NK-92 treated with Interleukin-12 subunit alpha and Interleukin-12 subunit beta, amount 100 ng/mL, for 24 hours (cell line): ENCODE measurements around the gene CLDND1.

Experiments used
- DNase-seq: peaks from one replicate; lab custom pipeline; 2025; lab: John Stamatoyannopoulos, UW

The CLDND1 gene

DNA sequence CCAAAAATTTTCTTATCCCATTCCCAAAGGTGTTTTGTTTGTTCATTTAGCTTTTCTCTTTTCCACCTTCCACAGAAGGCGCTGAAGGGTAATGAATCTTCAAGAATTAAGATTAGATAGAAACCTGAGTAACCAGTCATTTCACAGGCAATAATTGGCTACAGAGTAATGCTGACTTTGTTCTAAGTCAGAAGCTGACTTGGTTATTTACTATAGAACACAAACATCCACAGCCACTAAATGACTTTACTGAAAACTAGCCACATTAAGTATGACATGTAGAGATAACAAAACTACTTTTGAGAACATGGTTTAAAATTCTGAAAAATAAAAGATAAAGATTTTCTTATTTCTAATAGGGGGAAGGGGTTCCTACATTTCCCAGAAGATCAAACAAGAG lies 7.8 kb downstream of the CLDND1 start:
- DNase-seq = no peak

DNA sequence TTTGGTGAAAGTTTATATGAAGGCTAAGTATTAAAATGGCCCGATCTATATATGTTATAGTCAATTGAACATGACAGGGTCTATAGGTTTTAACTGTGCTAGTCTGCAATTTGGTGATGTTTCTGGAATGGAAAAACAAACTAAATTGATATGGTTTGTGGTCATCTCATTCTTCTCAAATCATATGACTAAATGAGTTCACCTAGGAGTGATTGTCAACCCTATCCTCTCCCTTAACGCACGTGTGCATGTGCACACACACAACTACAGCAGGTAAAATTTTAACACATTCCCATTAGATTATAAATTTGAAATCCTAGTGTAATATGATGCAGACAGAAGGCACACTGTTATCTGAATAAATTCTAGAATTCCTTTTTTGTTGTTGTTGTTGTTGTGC lies 9.0 kb downstream of the CLDND1 start:
- DNase-seq = no peak

DNA sequence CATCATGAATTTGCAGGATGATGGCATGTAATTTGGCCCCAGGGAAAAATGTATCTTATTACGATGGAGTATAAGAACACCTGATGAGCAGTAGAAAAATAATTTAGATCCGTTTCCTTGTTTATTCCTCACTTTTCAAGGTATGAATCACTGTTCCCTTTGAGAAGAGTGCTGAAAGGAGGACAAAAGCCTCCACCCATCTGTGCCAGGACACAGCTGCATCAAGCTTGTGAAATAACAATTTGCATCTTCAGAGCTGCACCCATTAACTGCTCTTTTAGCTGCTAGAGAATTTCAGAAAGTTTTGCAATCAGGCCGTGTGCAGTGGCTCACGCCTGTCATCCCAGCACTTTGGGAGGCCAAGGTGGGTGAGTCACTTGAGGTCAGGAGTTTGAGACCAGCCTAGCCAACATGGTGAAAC lies 9.6 kb downstream of the CLDND1 start:
- peak; percentile 54 for DNase-seq

DNA sequence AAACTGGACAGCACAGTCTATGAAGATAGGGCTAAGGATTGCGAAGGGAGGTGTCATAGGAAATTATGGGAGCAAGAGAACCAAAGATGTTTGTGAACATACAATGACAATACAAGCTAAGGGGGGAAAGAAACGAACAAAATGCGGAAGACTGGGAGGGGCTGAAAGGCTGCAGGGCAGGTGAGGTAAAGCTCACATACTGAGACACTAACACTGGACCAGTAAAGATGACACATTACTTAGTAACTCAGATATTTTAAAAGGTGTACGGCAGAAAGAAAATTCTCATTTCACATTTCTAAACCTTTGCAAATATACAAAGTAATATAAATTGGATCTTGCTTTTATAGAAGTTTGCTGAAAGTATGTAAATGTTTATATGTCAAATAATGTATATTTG lies 10.1 kb downstream of the CLDND1 start:
- no peak for DNase-seq

DNA sequence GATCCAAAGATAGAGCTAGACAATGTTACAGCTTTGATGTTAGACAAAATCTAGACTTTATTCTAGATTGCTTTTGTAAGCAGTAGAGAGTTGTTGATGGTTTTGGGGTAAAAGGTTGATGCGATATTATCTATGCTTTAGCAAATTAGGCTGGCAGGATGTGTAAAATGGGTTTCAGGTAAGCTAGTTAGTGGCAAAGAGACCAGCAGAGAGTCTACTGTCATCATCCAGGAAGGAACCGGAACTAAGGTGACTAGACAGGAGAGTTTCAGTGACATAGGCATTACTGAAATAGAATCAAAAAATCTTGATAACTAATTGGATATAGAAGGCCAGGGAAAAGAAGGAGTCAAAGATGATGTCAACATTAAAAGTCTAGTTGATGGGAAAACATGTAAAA lies 14.1 kb downstream of the CLDND1 start:
- DNase-seq = no peak

DNA sequence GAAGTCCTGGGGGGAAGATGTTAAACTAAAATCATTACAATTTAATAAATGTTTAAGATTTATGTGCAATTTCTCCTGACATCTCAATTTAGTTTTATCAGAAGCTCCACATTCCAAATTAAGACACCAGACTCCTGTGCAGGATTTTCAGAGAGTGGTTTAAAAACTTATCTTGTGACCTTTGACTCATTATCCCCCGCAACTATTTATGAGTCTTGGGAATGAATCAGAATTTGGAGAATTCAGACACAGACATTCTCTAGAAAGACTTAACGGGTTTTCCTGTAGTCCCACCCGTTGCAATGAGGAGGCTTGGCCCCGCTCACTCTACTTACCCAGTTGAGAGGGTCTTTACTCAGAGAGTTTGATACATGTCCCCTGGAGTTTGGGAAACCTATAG lies 18.2 kb downstream of the CLDND1 start:
- no peak for DNase-seq

DNA sequence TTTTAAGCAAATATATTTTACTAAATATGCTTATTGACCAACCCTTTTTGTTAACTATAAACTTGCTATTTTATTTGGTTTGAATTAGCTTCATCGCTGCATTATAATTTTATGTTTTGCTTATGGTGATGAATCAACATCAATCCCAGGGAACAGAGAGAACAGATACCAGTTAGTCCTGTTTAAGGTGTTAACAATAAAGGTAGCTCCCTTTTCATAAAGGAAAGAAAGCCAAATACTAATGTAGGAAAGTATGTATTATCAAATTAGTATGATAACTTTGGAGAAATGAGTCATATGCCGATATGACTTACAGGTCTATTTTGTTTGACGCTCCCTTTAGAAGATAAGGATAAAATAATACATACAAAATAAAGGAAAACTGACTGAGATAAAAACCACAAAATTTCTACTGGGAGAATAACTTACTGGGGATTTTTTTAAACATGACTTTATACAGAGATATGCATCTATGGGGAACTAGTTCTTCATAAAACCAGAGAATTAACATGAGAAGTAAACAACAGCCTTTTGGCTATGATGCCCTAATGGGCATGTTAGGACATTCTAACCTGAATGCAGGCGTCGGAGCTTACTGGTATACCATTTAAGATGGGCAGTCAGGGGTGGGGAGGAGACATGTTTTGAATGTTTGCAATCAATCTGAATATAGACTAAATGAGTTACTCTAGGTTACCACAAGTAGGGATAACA lies 20.7 kb downstream of the CLDND1 start:
- no peak for DNase-seq

DNA sequence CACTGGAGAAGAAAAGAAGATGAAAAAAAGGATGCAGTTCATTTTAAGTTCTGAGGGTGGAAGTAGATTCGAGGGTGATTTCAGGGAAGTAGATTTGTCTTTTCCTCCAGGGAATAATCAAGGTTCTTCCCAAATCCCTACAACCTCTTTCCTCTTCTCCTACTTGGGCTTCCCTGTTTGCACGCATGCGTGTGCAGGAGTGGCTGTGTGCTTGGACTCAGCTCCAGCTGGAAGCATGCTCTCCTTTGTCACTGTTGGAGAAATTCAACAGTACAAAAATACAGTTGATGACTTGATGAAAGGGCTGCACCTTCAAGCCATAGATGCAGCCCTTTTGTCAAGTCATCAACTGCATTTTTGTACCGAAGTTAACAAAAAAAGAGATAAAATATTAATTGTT lies 21.4 kb downstream of the CLDND1 start:
- DNase-seq = no peak

DNA sequence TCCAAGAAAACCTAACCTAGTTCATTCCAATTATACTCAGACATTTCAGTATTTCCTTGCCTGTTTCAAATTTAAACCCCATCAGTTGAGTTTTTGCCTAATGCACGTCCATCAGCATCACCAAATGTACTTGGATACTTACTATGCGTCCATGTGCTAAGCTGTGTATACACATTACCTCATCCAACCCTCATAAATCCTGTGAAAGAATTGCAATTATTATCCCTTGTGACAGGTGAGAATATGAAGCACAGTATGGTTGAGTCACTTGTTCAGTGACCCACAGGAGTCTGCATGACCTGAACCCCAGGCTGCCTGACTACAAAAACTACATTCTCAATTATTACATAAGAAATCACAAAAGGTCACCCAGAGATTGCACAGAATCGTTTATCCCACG lies 22.7 kb downstream of the CLDND1 start:
- DNase-seq = no peak

DNA sequence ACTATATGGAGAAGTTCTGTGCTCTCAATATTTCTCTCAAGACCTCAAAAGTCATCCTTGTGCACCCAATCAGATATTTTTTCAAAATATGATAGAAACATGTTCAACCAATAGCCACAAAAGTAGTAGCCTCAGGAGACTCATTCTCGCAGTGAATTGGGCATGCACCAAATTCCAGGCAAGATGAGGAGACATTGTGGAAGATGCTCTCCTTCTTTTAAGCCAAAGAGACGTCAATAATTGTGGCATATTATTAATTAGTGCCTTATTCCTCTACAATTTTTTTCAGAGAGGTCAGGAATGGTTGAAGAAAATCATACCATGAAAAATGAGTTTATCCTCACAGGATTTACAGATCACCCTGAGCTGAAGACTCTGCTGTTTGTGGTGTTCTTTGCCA lies 25.3 kb downstream of the CLDND1 start, which contains the start of gene OR5K2:
Gene OR5K2, plus strand, starts transcription at position 301 of the 400 bp plus-strand sequence. Its CDS starts 0 bp downstream, at position 301.
- no peak for DNase-seq

DNA sequence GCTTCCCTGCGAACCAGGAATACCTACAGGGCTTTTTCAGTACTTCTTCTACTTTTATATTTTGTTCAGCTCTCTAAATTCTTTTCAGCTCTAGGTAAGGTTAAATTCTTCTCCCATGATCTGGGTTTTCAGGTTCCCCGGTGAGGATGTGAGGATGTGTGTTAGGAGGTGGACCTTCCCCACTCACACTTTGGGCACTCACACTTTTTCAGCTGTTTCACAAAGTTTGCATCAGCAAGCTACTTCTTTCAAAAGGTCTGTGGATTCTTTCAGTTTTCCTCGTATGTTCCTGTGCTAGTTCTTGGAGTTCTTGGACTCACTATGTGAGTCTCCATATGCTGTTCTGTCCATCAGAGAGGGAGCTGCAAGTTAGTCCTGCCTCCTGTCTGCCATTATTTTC lies 39.1 kb downstream of the CLDND1 start:
- DNase-seq = no peak

DNA sequence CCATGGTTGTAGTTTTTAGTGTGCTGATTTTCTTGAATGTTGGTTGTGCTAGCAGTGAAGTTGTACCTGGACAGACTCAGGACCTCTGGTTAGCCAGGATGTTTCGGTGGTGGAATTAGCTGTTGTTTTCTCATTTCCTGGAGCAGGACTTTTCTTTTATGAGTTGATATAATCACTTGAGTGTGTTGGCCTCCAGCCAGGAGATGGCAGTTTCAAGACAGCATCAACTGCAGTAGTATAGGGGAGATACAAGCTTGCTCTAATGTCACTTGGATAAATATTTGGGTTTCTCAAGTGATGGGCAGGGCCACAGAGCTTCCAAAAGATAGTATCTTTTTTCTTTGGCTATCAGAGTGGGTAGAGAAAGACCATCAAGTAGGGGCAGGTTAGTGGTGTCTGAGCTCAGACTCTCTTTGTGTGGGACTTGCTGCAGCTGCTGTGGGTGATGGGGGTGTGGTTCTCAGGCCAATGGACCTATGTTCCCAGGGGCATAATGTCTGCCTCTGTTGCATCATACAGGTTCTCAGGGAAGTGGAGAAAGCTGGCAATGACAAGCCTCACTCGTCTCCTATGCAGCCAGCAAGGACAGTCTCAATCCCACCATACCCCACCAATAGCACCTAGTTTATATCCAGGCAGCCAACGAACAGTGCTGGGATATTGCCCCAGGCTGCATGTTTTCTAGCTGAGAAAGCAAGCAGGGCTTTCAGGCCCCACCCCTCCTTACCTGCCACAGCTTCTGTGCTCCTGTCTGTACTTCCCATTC lies 39.8 kb downstream of the CLDND1 start:
- DNase-seq = no peak
